G401 (cell line): Measurements from ENCODE around the gene SLIT3. TPM values are rescaled to one million over a fixed set of nuclear protein-coding genes. Genes with fewer than 3 reads are reported as not detected.
A peak's percentile ranks its signal among the peaks of the same experiment; 100 is the strongest.

Experiments
- DNase-seq: peaks from one replicate; pipeline ENCODE4 v3.0.0-alpha.2; 2015; ENCODE audit warnings: low spot score
- in situ Hi-C: cut with HindIII; loops from 2 replicates; pipeline ENCODE4 v1.10.0; 2016; ENCODE audit warnings: low sequenced_read_pairs, mixed read lengths
- total RNA-seq: library from RNA; depleted of rRNA; stranded (reverse); fragments of >200 nt; shearing (Covaris generic); gene quantifications from 2 replicates; pipeline ENCODE4 v1.2.3, GENCODE V29; 2014

SLIT3 gene
- total RNA-seq, 1 experiment from 2014 or later: 0.03 TPM

- in situ Hi-C loops: no loop called here
These were observed 480.1 kb downstream of the SLIT3 start for GRCh38 chr5:168820874-168821273.

GRCh38 chr5:168819004-168819621 is 481.8 kb downstream of the SLIT3 start:
- peak; percentile 59 for DNase-seq
- in situ Hi-C loops: no loop called here

More at GRCh38 chr5:168820874-168821273, 480.1 kb downstream of the SLIT3 start:
- no peak for DNase-seq

GRCh38 chr5:168818558-168818957 is 482.4 kb downstream of the SLIT3 start:
- DNase-seq: no peak
- in situ Hi-C loops: no loop called here

- in situ Hi-C loops: no loop called here
- DNase-seq: no peak
These were observed 483.3 kb downstream of the SLIT3 start for GRCh38 chr5:168817591-168817990.

- no peak for DNase-seq
- in situ Hi-C loops: no loop called here
These were observed 484.3 kb downstream of the SLIT3 start for GRCh38 chr5:168816661-168817060.

GRCh38 chr5:168813184-168813968 is 487.6 kb downstream of the SLIT3 start:
- in situ Hi-C loops: no loop called here
- no peak for DNase-seq

- in situ Hi-C loops: no loop called here
- DNase-seq: no peak
These were observed 490.3 kb downstream of the SLIT3 start for GRCh38 chr5:168810641-168811040.

- in situ Hi-C loops: no loop called here
- DNase-seq: no peak
These were observed 491.7 kb downstream of the SLIT3 start for GRCh38 chr5:168809218-168809617.

GRCh38 chr5:168808051-168808616 is 492.8 kb downstream of the SLIT3 start:
- in situ Hi-C loops: no loop called here
- peak; percentile 35 for DNase-seq

- in situ Hi-C loops: no loop called here
- no peak for DNase-seq
These were observed 493.7 kb downstream of the SLIT3 start for GRCh38 chr5:168807287-168807686.

GRCh38 chr5:168803541-168803940 is 497.4 kb downstream of the SLIT3 start:
- in situ Hi-C loops: no loop called here
- peak; percentile 73 for DNase-seq

- no peak for DNase-seq
- in situ Hi-C loops: no loop called here
These were observed 498.6 kb downstream of the SLIT3 start for GRCh38 chr5:168802337-168802736.

- DNase-seq: no peak
- in situ Hi-C loops: no loop called here
These were observed 499.4 kb downstream of the SLIT3 start for GRCh38 chr5:168801567-168801966.

GRCh38 chr5:168800701-168801100 is 500.2 kb downstream of the SLIT3 start:
- in situ Hi-C loops: no loop called here
- no peak for DNase-seq

GRCh38 chr5:168798065-168799023 is 502.6 kb downstream of the SLIT3 start:
- DNase-seq: no peak
- in situ Hi-C loops: no loop called here

- no peak for DNase-seq
- in situ Hi-C loops: no loop called here
These were observed 504.1 kb downstream of the SLIT3 start for GRCh38 chr5:168796593-168797580.

GRCh38 chr5:168796000-168796399 is 504.9 kb downstream of the SLIT3 start:
- DNase-seq: no peak
- in situ Hi-C loops: no loop called here
